Nephron progenitor cell (in vitro differentiated cells): Measurements from ENCODE around the gene SPIRE1.
"Not testable (repeated sequence)": the region's sequence is repeated elsewhere in the genome, so short reads cannot be mapped to it uniquely, and the experiment has no call there.

Source experiments
- DNase-seq: peaks from one replicate; pipeline ENCODE4 v3.0.0; 2021
- H3K27ac Mint-ChIP-seq: 2 replicates; pipeline ENCODE4 v1.8.0; 2021; ENCODE audit warnings: mild to moderate bottlenecking, moderate library complexity, mixed read lengths
- H3K27me3 Mint-ChIP-seq: 2 replicates; pipeline ENCODE4 v1.8.0; 2021; ENCODE audit warnings: mild to moderate bottlenecking, low read depth, mixed read lengths; ENCODE audit not compliant: poor library complexity
- H3K36me3 Mint-ChIP-seq: 2 replicates; pipeline ENCODE4 v1.8.0; 2021; ENCODE audit warnings: low read depth, mixed read lengths
- H3K4me1 Mint-ChIP-seq: 2 replicates; pipeline ENCODE4 v1.8.0; 2021; ENCODE audit warnings: mixed read lengths
- H3K4me3 Mint-ChIP-seq: 2 replicates; pipeline ENCODE4 v1.8.0; 2021; ENCODE audit warnings: mild to moderate bottlenecking, moderate library complexity, mixed read lengths
- H3K9me3 Mint-ChIP-seq: 2 replicates; pipeline ENCODE4 v1.8.0; 2021; ENCODE audit warnings: mild to moderate bottlenecking, moderate library complexity, mixed read lengths
- TF ChIP-seq, protein P1 (sequence below): fragments of 200-600 bp; sonication (generic); IDR thresholded peaks from 2 replicates; pipeline ENCODE4 v1.5.0; 2021; ENCODE audit warnings: antibody characterized with exemption

SPIRE1 gene

DNA sequence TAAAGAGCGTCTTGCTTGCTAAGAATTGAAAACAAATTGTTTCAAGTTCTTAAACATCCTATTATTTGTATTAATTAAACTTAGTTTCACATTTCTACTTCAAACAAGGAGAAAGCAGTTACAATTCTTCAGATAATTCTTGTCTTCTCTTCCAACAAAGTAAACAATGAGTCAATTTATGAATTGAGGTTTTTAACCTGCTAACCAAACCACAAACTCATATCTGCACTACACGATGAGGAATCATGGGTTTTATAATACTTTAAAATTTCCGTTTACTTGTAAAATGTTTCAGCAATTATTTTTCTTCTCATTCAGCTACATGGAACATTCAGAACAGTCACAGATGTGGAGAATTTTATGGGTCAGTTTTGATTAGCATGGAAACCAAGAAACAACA is 114.2 kb downstream of the SPIRE1 start:
- H3K27ac Mint-ChIP-seq = no peak overlapping the region
- peaks cover 43% of the 10 kb centered on the region for H3K9me3 Mint-ChIP-seq
- TF ChIP-seq, protein P1, sequence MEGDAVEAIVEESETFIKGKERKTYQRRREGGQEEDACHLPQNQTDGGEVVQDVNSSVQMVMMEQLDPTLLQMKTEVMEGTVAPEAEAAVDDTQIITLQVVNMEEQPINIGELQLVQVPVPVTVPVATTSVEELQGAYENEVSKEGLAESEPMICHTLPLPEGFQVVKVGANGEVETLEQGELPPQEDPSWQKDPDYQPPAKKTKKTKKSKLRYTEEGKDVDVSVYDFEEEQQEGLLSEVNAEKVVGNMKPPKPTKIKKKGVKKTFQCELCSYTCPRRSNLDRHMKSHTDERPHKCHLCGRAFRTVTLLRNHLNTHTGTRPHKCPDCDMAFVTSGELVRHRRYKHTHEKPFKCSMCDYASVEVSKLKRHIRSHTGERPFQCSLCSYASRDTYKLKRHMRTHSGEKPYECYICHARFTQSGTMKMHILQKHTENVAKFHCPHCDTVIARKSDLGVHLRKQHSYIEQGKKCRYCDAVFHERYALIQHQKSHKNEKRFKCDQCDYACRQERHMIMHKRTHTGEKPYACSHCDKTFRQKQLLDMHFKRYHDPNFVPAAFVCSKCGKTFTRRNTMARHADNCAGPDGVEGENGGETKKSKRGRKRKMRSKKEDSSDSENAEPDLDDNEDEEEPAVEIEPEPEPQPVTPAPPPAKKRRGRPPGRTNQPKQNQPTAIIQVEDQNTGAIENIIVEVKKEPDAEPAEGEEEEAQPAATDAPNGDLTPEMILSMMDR = no peak
- H3K36me3 Mint-ChIP-seq = peaks cover 38% of the 10 kb centered on the region
- peaks cover 4% of the 10 kb centered on the region for H3K27me3 Mint-ChIP-seq
- no peaks in the 10 kb centered on the region for H3K4me1 Mint-ChIP-seq
- H3K4me3 Mint-ChIP-seq = no peak overlapping the region
- no peak for DNase-seq

DNA sequence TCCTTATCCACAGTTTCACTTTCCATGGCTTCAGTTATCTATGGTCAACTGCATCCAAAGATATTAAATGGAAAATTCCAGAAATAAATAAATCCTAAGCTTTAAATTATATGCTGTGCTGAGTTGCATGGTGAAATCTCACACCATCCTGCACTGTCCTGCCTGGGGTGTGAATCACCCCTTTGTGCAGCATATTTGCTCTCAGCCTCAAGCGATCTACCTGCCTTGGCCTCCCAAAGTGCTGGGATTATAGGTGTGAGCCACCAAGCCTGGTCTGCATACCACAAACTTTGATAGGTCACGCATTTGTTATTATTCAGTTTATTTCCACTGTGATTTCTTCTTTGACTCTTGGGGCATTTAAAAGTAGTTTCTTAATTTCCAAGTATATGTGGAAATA is 117.2 kb downstream of the SPIRE1 start:
- no peaks in the 10 kb centered on the region for H3K4me1 Mint-ChIP-seq
- H3K4me3 Mint-ChIP-seq = no peak overlapping the region
- H3K9me3 Mint-ChIP-seq = peaks cover 43% of the 10 kb centered on the region
- DNase-seq = no peak
- H3K27ac Mint-ChIP-seq = no peak overlapping the region
- TF ChIP-seq, protein P1 = no peak
- H3K36me3 Mint-ChIP-seq = peaks cover 33% of the 10 kb centered on the region
- H3K27me3 Mint-ChIP-seq = peaks cover 4% of the 10 kb centered on the region

DNA sequence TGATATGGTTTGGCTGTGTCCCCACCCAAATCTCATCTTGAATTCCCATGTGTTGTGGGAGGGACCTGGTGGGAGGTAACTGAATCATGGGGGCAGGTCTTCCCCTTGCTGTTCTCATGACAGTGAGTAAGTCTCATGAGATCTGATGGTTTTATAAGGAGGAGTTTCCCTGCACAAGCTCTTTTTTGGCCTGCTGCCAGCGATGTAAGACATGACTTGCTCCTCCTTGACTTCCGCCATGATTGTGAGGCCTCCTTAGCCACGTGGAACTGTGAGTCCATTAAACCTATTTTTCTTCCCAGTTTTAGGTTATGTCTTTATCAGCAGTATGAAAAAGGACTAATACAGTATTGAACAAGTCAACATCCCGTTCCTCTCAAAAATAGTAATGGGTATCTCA is 118.7 kb downstream of the SPIRE1 start:
- not testable (repeated sequence) for H3K27ac Mint-ChIP-seq, DNase-seq, H3K4me1 Mint-ChIP-seq, H3K27me3 Mint-ChIP-seq, H3K4me3 Mint-ChIP-seq
- H3K36me3 Mint-ChIP-seq = peaks cover 33% of the 10 kb centered on the region
- H3K9me3 Mint-ChIP-seq = peaks cover 39% of the 10 kb centered on the region

DNA sequence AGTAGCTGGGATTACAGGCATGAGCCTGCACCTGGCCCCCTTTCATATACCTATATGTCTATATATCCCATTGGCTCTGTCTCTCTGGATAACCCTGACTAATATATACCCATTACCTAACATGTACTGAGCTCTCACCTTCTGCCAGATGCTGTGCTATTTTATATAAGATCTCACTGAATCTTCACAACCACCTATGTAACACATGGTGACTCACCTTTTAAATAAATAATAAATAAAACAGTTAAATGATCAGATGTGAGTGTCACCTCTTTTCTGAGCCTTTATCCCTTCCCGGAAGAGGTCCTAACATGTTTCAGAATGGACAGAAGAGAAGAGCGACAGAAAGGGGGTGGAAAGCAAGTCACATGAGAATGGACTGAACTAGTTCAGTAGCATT is 123.1 kb downstream of the SPIRE1 start:
- Mint-ChIP-seq H3K27ac (no peak overlapping the region), H3K9me3 (peaks cover 6% of the 10 kb centered on the region), H3K36me3 (peaks cover 6% of the 10 kb centered on the region), H3K4me3 (no peak overlapping the region), H3K27me3 (peaks cover 4% of the 10 kb centered on the region), H3K4me1 (peaks cover 32% of the 10 kb centered on the region)
- DNase-seq = no peak
- TF ChIP-seq, protein P1 = no peak

DNA sequence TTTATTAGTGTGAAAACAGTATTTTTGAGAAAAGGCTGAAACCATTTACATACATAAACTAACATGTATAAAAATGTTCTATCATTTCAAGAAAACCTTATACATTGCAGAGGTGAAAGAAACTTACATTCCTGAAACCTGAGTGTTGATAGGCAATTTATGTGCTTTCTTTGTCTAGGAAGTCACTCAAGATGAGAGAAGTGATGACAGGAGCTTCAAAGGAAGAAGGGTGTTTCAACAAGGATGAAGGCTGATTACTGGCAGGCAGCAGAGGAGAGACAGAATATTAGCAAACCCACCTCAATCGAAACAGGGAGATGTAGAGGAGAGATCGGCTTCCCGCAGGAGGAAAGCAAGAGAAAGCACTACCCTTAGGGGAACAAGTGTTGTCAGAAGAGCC is 125.2 kb downstream of the SPIRE1 start:
- TF ChIP-seq, protein P1 = no peak
- H3K9me3 Mint-ChIP-seq = no peaks in the 10 kb centered on the region
- DNase-seq = no peak
- peaks cover 5% of the 10 kb centered on the region for H3K36me3 Mint-ChIP-seq
- no peak overlapping the region for H3K4me3 Mint-ChIP-seq
- H3K27me3 Mint-ChIP-seq = no peaks in the 10 kb centered on the region
- H3K4me1 Mint-ChIP-seq = peaks cover 32% of the 10 kb centered on the region
- peak overlapping the region; percentile 11 for H3K27ac Mint-ChIP-seq

DNA sequence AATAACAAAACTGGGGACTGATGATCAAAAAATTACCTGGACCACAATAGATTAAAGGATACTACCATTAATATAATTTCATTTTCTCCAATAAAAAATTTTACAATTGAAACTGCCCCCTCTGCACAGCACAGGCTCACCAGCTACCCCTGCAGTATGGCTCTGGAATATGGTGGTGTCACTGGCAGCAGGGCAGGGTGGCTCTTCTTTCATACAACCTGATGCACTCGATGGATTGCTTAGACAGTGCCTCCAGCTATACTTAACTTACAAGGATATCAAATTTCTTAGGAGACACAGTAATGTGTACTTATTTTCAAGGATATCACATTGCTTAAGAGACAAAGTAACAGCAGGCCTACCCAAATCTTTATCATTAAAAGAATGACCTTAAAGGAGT is 126.2 kb downstream of the SPIRE1 start:
- no peak for DNase-seq
- TF ChIP-seq, protein P1 = no peak
- Mint-ChIP-seq H3K27me3 (no peaks in the 10 kb centered on the region), H3K4me1 (peaks cover 32% of the 10 kb centered on the region), H3K27ac (no peak overlapping the region), H3K36me3 (peaks cover 5% of the 10 kb centered on the region), H3K4me3 (no peak overlapping the region), H3K9me3 (no peaks in the 10 kb centered on the region)
